ENCODE measurements around the gene SPRED2. TPM values are rescaled to one million over a fixed set of nuclear protein-coding genes. Genes with fewer than 3 reads are reported as not detected.

SPRED2 gene
- total RNA-seq, 1 experiment from 2014 or later = 33.3 TPM

- H3K27ac Mint-ChIP-seq (ENCODE audit: unreplicated experiment) = no peak overlapping the region
- no peak for DNase-seq
- H3K36me3 Mint-ChIP-seq (ENCODE audit: insufficient read depth, unreplicated experiment) = peaks cover 11% of the 10 kb centered on the region
- intact Hi-C loops (cut with micrococcal nuclease; ENCODE audit: unreplicated experiment) = no loop called here
- H3K4me3 Mint-ChIP-seq (ENCODE audit: low read depth, unreplicated experiment) = no peak overlapping the region
- CTCF ChIA-PET = interaction anchor here (0.8 to 1.5 kb wide), 4 partner anchors 26 to 81 kb away, joined by 3 to 4 read pairs (median 3); partner anchors contain the start of gene SPRED2
- H3K27me3 Mint-ChIP-seq (ENCODE audit: unreplicated experiment) = no peaks in the 10 kb centered on the region
- peaks cover 2% of the 10 kb centered on the region for H3K9me3 Mint-ChIP-seq (ENCODE audit: low read depth, unreplicated experiment)
- H3K4me1 Mint-ChIP-seq (ENCODE audit: low read depth, unreplicated experiment) = peaks cover 43% of the 10 kb centered on the region
- TF ChIP-seq, protein P1, sequence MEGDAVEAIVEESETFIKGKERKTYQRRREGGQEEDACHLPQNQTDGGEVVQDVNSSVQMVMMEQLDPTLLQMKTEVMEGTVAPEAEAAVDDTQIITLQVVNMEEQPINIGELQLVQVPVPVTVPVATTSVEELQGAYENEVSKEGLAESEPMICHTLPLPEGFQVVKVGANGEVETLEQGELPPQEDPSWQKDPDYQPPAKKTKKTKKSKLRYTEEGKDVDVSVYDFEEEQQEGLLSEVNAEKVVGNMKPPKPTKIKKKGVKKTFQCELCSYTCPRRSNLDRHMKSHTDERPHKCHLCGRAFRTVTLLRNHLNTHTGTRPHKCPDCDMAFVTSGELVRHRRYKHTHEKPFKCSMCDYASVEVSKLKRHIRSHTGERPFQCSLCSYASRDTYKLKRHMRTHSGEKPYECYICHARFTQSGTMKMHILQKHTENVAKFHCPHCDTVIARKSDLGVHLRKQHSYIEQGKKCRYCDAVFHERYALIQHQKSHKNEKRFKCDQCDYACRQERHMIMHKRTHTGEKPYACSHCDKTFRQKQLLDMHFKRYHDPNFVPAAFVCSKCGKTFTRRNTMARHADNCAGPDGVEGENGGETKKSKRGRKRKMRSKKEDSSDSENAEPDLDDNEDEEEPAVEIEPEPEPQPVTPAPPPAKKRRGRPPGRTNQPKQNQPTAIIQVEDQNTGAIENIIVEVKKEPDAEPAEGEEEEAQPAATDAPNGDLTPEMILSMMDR (IDR thresholded peaks at IDR 0.05; ENCODE audit: unreplicated experiment) = no peak
- BruUV-seq (replicated peaks) = no TSS peak
Observed at GRCh38 chr2:65351234-65351947, 81.0 kb downstream of the SPRED2 start.

DNA sequence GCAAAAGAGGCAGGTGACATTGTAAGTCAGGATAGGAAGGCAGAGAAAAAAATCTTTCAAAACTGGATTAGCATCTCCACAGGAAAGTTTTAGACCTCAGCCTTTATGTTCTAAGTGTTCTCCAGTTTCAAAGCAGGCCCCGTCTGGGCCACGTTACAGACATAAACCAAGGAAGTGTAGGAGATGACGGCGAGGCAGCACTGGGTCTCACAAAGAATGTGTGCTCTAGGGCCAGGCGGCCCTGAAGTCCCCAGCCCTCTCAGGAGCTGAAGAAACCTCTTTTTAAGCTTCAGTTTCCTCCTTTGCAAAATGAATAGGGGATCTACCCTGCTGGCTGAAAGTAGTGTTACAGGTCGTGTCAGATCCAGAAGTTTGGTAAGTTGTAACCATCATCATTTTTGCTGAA, 81.7 kb downstream of the SPRED2 start:
- intact Hi-C loops (cut with micrococcal nuclease; ENCODE audit: unreplicated experiment) = no loop called here
- Mint-ChIP-seq H3K27me3 (ENCODE audit: unreplicated experiment) (no peaks in the 10 kb centered on the region), H3K9me3 (ENCODE audit: low read depth, unreplicated experiment) (peaks cover 2% of the 10 kb centered on the region), H3K36me3 (ENCODE audit: insufficient read depth, unreplicated experiment) (peaks cover 11% of the 10 kb centered on the region), H3K4me1 (ENCODE audit: low read depth, unreplicated experiment) (peaks cover 40% of the 10 kb centered on the region), H3K27ac (ENCODE audit: unreplicated experiment) (no peak overlapping the region), H3K4me3 (ENCODE audit: low read depth, unreplicated experiment) (no peak overlapping the region)
- TF ChIP-seq, protein P1 (IDR thresholded peaks at IDR 0.05; ENCODE audit: unreplicated experiment) = peak; percentile 40
- no TSS peak for BruUV-seq (replicated peaks)
- CTCF ChIA-PET = interaction anchor here (0.8 to 1.5 kb wide), 4 partner anchors 27 to 82 kb away, joined by 3 to 4 read pairs (median 3); partner anchors contain the start of gene SPRED2
- DNase-seq = no peak

DNA sequence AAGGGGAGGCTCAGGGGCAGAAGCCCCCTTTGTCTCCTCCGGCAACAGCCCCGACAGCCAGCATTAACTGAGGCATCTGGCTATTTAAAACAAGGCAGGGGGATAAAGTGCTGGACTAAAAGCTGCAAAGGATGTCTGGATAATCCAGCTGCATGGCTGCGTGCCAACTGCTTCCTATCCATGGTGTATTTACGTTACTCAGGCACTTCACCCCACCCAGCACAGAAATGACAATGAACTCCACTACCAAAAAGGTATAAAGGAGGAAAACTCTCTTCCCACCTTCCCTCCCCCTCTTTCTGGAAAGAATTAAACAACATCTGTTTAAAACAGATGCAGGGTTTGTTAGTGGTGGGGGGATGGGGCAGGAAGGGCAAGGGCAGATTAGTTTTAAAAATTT, 82.5 kb downstream of the SPRED2 start:
- peak; percentile 11 for DNase-seq
- Mint-ChIP-seq H3K9me3 (ENCODE audit: low read depth, unreplicated experiment) (peaks cover 2% of the 10 kb centered on the region), H3K4me3 (ENCODE audit: low read depth, unreplicated experiment) (no peak overlapping the region), H3K27ac (ENCODE audit: unreplicated experiment) (no peak overlapping the region), H3K36me3 (ENCODE audit: insufficient read depth, unreplicated experiment) (peaks cover 6% of the 10 kb centered on the region), H3K4me1 (ENCODE audit: low read depth, unreplicated experiment) (peaks cover 32% of the 10 kb centered on the region), H3K27me3 (ENCODE audit: unreplicated experiment) (no peaks in the 10 kb centered on the region)
- TF ChIP-seq, protein P1 (IDR thresholded peaks at IDR 0.05; ENCODE audit: unreplicated experiment) = no peak
- intact Hi-C loops (cut with micrococcal nuclease; ENCODE audit: unreplicated experiment) = no loop called here
- BruUV-seq (replicated peaks) = no TSS peak
- CTCF ChIA-PET = interaction anchor here (0.6 to 1.5 kb wide), 2 partner anchors 28 to 276 kb away, joined by 4 to 5 read pairs; no protein-coding TSS in a partner anchor

DNA sequence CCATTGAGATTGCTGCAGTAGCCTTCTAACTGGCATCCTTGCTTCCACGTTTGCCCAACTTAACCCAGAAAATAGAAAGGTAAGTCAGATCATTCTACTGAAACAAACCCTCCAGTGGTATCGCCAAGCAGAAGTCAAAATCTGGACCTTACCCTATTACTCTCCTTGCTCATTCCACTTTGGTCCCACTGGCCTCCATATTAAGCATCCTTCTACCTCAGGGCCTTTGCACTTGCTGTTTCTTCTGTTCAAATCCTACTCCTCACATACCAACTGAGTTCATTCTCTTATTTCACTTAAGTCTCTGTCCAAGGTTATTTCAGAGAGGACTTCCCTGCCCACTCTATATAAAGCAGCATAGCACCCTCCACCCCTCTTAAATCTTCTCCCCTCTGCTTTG, 84.5 kb downstream of the SPRED2 start:
- Mint-ChIP-seq H3K4me3 (ENCODE audit: low read depth, unreplicated experiment) (no peak overlapping the region), H3K9me3 (ENCODE audit: low read depth, unreplicated experiment) (peaks cover 2% of the 10 kb centered on the region), H3K27ac (ENCODE audit: unreplicated experiment) (no peak overlapping the region), H3K4me1 (ENCODE audit: low read depth, unreplicated experiment) (peaks cover 30% of the 10 kb centered on the region), H3K27me3 (ENCODE audit: unreplicated experiment) (no peaks in the 10 kb centered on the region), H3K36me3 (ENCODE audit: insufficient read depth, unreplicated experiment) (peaks cover 6% of the 10 kb centered on the region)
- CTCF ChIA-PET = no interaction called here
- no peak for DNase-seq
- BruUV-seq (replicated peaks) = no TSS peak
- intact Hi-C loops (cut with micrococcal nuclease; ENCODE audit: unreplicated experiment) = no loop called here
- TF ChIP-seq, protein P1 (IDR thresholded peaks at IDR 0.05; ENCODE audit: unreplicated experiment) = no peak
